ENCODE results near the gene ATP9B.

Gene ATP9B

DNA sequence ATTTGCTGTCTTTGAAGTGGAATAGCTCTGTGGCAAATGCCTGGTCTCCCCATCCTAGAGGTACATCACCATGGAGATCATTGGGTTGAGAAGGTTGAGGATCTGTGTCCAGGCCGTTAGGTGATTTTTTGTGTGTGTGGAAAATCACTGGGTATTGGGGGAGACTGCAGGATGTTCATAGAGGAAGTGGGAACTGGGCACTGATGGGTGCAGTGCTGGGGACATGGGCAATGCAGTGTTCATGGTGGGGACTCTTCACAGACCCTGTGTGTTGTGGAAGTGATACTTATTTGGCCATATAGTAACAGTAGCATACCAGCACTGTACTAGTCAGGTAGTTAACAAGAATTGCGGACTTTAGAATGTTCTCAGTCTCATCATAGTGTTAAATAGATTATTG is 34.9 kb downstream of the ATP9B start:
- no peak for TF ChIP-seq EZH2phosphoT487 (IDR thresholded peaks at IDR 0.05; ENCODE audit: borderline replicate concordance)
- TF ChIP-seq CTCF (conservative IDR thresholded peaks at IDR 0.05; ENCODE audit: low read length): no peak
- Histone ChIP-seq H4K20me1 (ENCODE audit: insufficient read depth, low read length, poor library complexity, severe bottlenecking) (no peaks in the 10 kb centered on the region), H3K9me2 (replicated peaks; ENCODE audit: low read depth, low read length) (no peaks in the 10 kb centered on the region), H3K27me3 (ENCODE audit: insufficient read depth, low read length, poor library complexity, severe bottlenecking) (no peaks in the 10 kb centered on the region), H3K4me2 (ENCODE audit: low read depth, low read length, poor library complexity, severe bottlenecking) (no peak overlapping the region), H2AFZ (ENCODE audit: low read length) (no peak overlapping the region), H3F3A (ENCODE audit: low read depth) (no peaks in the 10 kb centered on the region), H3K79me2 (ENCODE audit: insufficient read depth, low read length) (peaks cover 28% of the 10 kb centered on the region; the same call in 1 of the 2 replicates), H3K9me3 (ENCODE audit: insufficient read depth, low read depth, low read length) (no peaks in the 10 kb centered on the region), H3K4me3 (ENCODE audit: low read length, poor library complexity, severe bottlenecking) (no peak overlapping the region), H3K4me1 (ENCODE audit: insufficient read depth, low read length, poor library complexity, severe bottlenecking) (peaks cover 6% of the 10 kb centered on the region), H3K9ac (ENCODE audit: low read depth, low read length, poor library complexity, severe bottlenecking) (no peak overlapping the region), H3K36me3 (ENCODE audit: insufficient read depth, low read length) (no peaks in the 10 kb centered on the region)

GRCh38 chr18:79105455-79105854 is 36.3 kb downstream of the ATP9B start:
- peaks cover 28% of the 10 kb centered on the region; the same call in 1 of the 2 replicates for H3K79me2 ChIP-seq (ENCODE audit: insufficient read depth, low read length)
- no peak overlapping the region for H2AFZ ChIP-seq (ENCODE audit: low read length)
- H3K9ac ChIP-seq (ENCODE audit: low read depth, low read length, poor library complexity, severe bottlenecking): no peak overlapping the region
- H3K9me3 ChIP-seq (ENCODE audit: insufficient read depth, low read depth, low read length): no peaks in the 10 kb centered on the region
- no peak overlapping the region for H3K4me2 ChIP-seq (ENCODE audit: low read depth, low read length, poor library complexity, severe bottlenecking)
- H3K27me3 ChIP-seq (ENCODE audit: insufficient read depth, low read length, poor library complexity, severe bottlenecking): no peaks in the 10 kb centered on the region
- no peak for TF ChIP-seq CTCF (conservative IDR thresholded peaks at IDR 0.05; ENCODE audit: low read length)
- TF ChIP-seq EZH2phosphoT487 (IDR thresholded peaks at IDR 0.05; ENCODE audit: borderline replicate concordance): no peak
- H3K9me2 ChIP-seq (replicated peaks; ENCODE audit: low read depth, low read length): no peaks in the 10 kb centered on the region
- 0 out of 2 replicates have a peak, but pooled peaks cover 3% of the 10 kb centered on the region for H3K36me3 ChIP-seq (ENCODE audit: insufficient read depth, low read length)
- no peaks in the 10 kb centered on the region for H4K20me1 ChIP-seq (ENCODE audit: insufficient read depth, low read length, poor library complexity, severe bottlenecking)
- peaks cover 7% of the 10 kb centered on the region for H3K4me1 ChIP-seq (ENCODE audit: insufficient read depth, low read length, poor library complexity, severe bottlenecking)
- no peaks in the 10 kb centered on the region for H3F3A ChIP-seq (ENCODE audit: low read depth)
- no peak overlapping the region for H3K4me3 ChIP-seq (ENCODE audit: low read length, poor library complexity, severe bottlenecking)

- H3K9me2 ChIP-seq (replicated peaks; ENCODE audit: low read depth, low read length): no peaks in the 10 kb centered on the region
- H3K4me2 ChIP-seq (ENCODE audit: low read depth, low read length, poor library complexity, severe bottlenecking): no peak overlapping the region
- no peak overlapping the region for H3K9ac ChIP-seq (ENCODE audit: low read depth, low read length, poor library complexity, severe bottlenecking)
- no peak overlapping the region for H3K4me3 ChIP-seq (ENCODE audit: low read length, poor library complexity, severe bottlenecking)
- no peaks in the 10 kb centered on the region for H4K20me1 ChIP-seq (ENCODE audit: insufficient read depth, low read length, poor library complexity, severe bottlenecking)
- peaks cover 28% of the 10 kb centered on the region; the same call in 1 of the 2 replicates for H3K79me2 ChIP-seq (ENCODE audit: insufficient read depth, low read length)
- no peaks in the 10 kb centered on the region for H3K27me3 ChIP-seq (ENCODE audit: insufficient read depth, low read length, poor library complexity, severe bottlenecking)
- TF ChIP-seq CTCF (conservative IDR thresholded peaks at IDR 0.05; ENCODE audit: low read length) (no peak), EZH2phosphoT487 (IDR thresholded peaks at IDR 0.05; ENCODE audit: borderline replicate concordance) (no peak)
- no peaks in the 10 kb centered on the region for H3F3A ChIP-seq (ENCODE audit: low read depth)
- no peak overlapping the region for H2AFZ ChIP-seq (ENCODE audit: low read length)
- H3K36me3 ChIP-seq (ENCODE audit: insufficient read depth, low read length): 0 out of 2 replicates have a peak, but pooled peaks cover 4% of the 10 kb centered on the region
- H3K4me1 ChIP-seq (ENCODE audit: insufficient read depth, low read length, poor library complexity, severe bottlenecking): peaks cover 7% of the 10 kb centered on the region
- no peaks in the 10 kb centered on the region for H3K9me3 ChIP-seq (ENCODE audit: insufficient read depth, low read depth, low read length)
Measured at GRCh38 chr18:79106084-79106483, 36.9 kb downstream of the ATP9B start.

All from Loucy (cell line).